AG04449 (cell line): Measurements from ENCODE around the gene ABCC8.

Experiments used
- CTCF ChIA-PET: fragments of 350-600 bp; formaldehyde crosslinking; extraction: SDS; loops from one replicate; lab custom pipeline; 2021; ENCODE audit warnings: antibody characterized with exemption; lab: Yijun Ruan, JAX
- POLR2A ChIA-PET: fragments of 400-600, 350-600 bp; formaldehyde crosslinking; extraction: SDS; loops from one replicate; lab custom pipeline; 2020; ENCODE audit warnings: antibody characterized with exemption, inconsistent platforms; lab: Yijun Ruan, JAX
- DNase-seq: peaks from one replicate; pipeline ENCODE4 v3.0.0-alpha.2; 2010; ENCODE audit warnings: low read depth, low spot score
- H3K4me3 ChIP-seq: 2 replicates; pipeline ENCODE4 v1.5.1; 2011; ENCODE audit warnings: low read depth, mild to moderate bottlenecking, control low read depth, low read length
- TF ChIP-seq, protein P1 (sequence below): IDR thresholded peaks from one replicate; pipeline ENCODE4 v1.5.1; 2011; ENCODE audit warnings: mild to moderate bottlenecking, moderate library complexity, low read length, control low read depth, inconsistent platforms; ENCODE audit not compliant: insufficient read depth; ENCODE audit errors: missing control alignments

Gene ABCC8

DNA sequence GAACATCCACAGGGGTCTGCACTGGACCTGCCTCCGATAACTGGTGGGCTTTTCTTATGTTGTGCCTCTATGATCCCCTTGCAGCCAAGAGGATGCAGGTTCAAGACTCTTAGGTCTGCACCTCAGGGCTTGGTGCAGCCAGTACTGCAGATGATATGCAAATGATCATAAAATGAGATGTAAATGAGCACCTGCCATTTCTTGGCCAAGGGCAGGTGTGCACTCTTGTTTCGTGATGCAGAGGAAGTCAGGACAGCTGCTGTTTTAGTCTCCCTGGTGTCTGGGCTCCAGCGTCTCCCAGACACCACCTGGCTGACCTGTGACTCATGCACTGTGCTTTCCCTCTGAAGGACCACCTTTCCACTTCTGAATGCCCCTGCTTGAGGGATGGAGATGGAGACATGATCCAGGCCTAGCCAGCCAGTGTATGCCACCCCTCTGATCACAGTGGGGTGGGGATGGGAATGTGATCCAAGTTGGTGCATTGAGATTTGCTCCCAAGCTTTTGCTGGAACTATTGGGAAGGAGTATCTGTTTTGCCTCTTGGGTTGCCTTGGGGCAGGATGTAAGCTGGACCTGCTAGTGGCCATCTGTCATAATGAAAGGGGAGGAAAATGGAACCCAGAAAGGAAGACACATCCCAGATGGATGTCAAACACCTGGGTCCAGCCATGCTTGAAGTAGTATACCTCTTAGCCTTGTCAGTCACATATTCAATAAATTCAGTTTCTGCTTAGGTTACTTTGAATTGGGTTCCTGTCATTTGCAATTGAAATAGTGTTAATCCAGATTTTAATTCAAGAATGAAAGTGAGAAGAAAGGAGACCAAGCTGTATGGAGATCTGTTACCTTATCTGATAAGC lies 84.9 kb downstream of the ABCC8 start:
- POLR2A ChIA-PET = no interaction called here
- H3K4me3 ChIP-seq = no peak overlapping the region
- no peak for DNase-seq

DNA sequence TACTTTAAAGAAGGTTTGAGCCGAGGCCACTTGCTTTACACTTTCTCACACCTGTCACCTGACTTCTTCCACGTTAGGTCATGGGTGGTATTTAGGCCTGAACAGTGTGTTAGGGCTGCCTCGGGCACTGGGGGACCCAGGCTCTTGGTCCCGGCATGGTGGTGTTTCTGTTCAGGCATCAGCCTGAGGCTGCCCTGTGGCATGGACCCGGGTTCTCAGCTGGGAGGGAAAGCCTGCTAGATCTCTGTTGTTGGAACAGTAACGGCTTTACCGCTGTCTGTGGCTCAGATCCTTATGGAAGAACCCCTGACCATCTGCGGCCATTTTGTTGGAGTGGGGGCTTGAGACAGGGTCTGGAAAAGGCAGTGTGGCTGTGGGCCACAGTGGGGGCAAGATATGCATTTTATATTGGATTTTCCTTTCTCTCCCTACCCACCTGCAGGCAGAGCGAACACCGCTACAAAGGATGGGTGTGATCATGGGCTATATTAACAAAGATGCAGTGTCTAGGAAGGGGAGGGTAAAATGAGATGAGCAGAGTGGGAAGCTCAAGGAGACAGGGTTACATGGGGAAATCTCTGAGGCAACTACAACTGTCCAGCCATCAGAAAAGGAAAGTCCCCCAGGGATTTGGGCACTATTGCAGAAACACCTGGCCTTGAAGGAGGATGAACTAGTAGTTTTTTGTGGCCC lies 86.5 kb downstream of the ABCC8 start:
- no peak overlapping the region for H3K4me3 ChIP-seq
- CTCF ChIA-PET = interaction anchor here (0.7 to 2.7 kb wide), 3 partner anchors 12 to 160 kb away, joined by 3 to 8 read pairs (median 6); no protein-coding TSS in a partner anchor
- POLR2A ChIA-PET = no interaction called here
- TF ChIP-seq, protein P1, sequence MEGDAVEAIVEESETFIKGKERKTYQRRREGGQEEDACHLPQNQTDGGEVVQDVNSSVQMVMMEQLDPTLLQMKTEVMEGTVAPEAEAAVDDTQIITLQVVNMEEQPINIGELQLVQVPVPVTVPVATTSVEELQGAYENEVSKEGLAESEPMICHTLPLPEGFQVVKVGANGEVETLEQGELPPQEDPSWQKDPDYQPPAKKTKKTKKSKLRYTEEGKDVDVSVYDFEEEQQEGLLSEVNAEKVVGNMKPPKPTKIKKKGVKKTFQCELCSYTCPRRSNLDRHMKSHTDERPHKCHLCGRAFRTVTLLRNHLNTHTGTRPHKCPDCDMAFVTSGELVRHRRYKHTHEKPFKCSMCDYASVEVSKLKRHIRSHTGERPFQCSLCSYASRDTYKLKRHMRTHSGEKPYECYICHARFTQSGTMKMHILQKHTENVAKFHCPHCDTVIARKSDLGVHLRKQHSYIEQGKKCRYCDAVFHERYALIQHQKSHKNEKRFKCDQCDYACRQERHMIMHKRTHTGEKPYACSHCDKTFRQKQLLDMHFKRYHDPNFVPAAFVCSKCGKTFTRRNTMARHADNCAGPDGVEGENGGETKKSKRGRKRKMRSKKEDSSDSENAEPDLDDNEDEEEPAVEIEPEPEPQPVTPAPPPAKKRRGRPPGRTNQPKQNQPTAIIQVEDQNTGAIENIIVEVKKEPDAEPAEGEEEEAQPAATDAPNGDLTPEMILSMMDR = no peak
- DNase-seq = no peak

More for the DNA sequence above, 84.9 kb downstream of the ABCC8 start:
- TF ChIP-seq, protein P1 = no peak
- CTCF ChIA-PET = interaction anchor here (1.4 to 2.3 kb wide), 3 partner anchors 8 to 13 kb away, joined by 4 to 20 read pairs (median 6); no protein-coding TSS in a partner anchor

DNA sequence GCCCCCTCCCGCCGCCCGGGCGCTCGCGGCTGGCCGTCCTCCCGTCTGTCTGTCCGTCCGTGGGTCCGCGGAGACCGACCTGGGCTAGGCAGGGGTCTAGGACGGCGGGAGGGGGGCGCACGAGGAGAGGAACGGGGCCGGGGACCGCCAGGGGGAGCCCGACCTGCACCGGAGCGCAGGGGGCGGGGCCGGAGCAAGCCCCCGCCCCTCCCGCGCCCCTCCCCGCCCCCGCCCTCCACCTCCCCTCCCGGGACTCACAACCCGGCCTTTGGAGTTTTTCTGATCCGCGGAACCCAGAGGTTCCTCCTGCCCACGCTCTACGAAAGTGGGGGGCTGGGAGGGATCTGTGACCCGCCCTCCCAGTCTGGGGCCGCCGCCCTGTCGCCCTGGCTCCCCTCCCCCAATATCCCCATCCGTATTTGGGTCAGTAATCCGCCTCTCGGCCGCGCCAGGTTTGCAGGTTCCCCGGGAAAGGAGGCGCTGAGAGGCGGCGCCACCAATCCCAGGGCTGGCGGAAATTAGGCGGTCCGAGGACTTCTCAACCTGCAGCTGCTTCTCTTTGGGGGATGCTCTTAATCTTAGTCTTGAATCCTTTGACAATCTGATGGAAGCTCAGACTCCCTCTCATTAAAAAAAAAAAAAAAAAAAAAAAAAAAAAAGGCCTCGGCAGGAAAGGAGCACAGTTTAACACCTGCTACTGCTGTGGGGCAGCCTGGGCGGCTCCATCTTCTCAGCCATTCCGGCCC lies 87.3 kb downstream of the ABCC8 start:
- TF ChIP-seq, protein P1 = peak; percentile 70
- ChIA-PET POLR2A (no interaction called here), CTCF (interaction anchor here (0.9 to 2.7 kb wide), 4 partner anchors 11 to 216 kb away, joined by 3 to 10 read pairs (median 7); no protein-coding TSS in a partner anchor)
- peak overlapping the region; percentile 34 for H3K4me3 ChIP-seq
- no peak for DNase-seq

DNA sequence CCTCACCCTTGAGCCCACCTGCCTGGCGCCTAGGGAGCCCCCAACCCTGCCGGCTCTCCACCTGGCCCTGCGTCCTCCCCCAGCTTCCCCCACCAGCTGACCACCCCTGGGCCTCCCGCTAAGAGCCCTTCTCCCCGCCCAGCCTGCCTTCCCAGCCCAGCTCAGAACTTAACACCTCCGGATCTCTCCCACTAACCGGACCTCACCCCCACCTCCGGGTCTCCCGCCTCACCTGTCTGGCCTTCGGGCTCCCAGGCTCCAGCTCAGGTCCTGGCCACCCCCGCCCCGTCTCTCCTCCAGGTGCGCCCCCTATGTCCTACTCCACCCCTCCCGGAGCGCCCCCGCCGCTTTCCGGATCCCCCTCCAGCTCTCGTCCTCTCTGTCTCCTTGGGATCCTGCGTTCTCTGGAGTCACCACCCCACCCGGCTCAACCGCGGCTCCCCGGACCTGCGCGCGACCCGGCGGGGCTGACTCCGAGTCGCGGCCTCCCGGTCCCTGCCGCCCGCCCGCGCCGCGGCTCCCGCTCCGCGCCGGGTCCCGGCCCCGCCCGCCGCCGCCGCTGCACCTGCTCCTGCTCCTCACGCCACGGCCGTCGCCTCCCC lies 87.9 kb downstream of the ABCC8 start, which contains the start of gene KCNJ11:
KCNJ11 (minus strand) TSS at position 51 of the 602 bp plus-strand sequence. CDS start 568 bp downstream, outside the sequence.
- ChIA-PET CTCF (interaction anchor here (0.8 to 2.7 kb wide), 7 partner anchors 8 to 216 kb away, joined by 3 to 10 read pairs (median 6); no protein-coding TSS in a partner anchor), POLR2A (no interaction called here)
- TF ChIP-seq, protein P1 = no peak
- DNase-seq = no peak
- peak within 1 kb of the TSS; percentile 34 for H3K4me3 ChIP-seq

DNA sequence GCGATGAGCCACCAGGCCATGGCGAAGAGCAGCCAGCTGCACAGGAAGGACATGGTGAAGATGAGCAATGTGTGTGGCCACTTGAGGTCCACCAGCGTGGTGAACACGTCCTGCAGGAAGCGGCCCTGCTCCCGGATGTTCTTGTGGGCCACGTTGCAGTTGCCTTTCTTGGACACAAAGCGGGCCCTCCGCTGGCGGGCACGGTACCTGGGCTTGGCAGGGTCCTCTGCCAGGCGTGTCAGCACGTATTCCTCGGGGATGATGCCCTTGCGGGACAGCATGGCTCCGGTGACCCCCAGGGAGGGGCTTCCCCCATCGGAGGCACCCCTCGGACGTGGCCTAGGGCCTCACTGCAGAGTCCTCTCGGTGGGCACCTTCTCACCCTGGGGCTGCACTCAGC lies 88.8 kb downstream of the ABCC8 start:
- ChIA-PET CTCF (interaction anchor here (1.4 to 1.6 kb wide), 3 partner anchors 18 to 140 kb away, joined by 3 to 10 read pairs (median 6); no protein-coding TSS in a partner anchor), POLR2A (no interaction called here)
- no peak overlapping the region for H3K4me3 ChIP-seq
- no peak for DNase-seq
- TF ChIP-seq, protein P1 = no peak
